HFF-Myc (cell line): ENCODE measurements around the gene JPH4.
"Not testable (repeated sequence)": the region's sequence is repeated elsewhere in the genome, so short reads cannot be mapped to it uniquely, and the experiment has no call there.

Experiments used
- DNase-seq: peaks from one replicate; pipeline ENCODE4 v3.0.0-alpha.2; 2011; ENCODE audit warnings: low read depth; ENCODE audit errors: extremely low read depth
- H3K4me3 ChIP-seq: replicated peaks from 2 replicates; pipeline ENCODE4 v1.5.1; 2011; ENCODE audit warnings: low read depth, mild to moderate bottlenecking, control low read depth, low read length
- TF ChIP-seq, protein P1 (sequence below): IDR thresholded peaks from 2 replicates; pipeline ENCODE4 v1.5.1; 2012; ENCODE audit warnings: mild to moderate bottlenecking, low read depth, low read length, control low read depth; ENCODE audit errors: missing control alignments

Gene JPH4

GRCh38 chr14:23589606-23590005 is 11.0 kb upstream of the JPH4 start:
- H3K4me3 ChIP-seq = no peak overlapping the region
- DNase-seq = no peak
- TF ChIP-seq, protein P1, sequence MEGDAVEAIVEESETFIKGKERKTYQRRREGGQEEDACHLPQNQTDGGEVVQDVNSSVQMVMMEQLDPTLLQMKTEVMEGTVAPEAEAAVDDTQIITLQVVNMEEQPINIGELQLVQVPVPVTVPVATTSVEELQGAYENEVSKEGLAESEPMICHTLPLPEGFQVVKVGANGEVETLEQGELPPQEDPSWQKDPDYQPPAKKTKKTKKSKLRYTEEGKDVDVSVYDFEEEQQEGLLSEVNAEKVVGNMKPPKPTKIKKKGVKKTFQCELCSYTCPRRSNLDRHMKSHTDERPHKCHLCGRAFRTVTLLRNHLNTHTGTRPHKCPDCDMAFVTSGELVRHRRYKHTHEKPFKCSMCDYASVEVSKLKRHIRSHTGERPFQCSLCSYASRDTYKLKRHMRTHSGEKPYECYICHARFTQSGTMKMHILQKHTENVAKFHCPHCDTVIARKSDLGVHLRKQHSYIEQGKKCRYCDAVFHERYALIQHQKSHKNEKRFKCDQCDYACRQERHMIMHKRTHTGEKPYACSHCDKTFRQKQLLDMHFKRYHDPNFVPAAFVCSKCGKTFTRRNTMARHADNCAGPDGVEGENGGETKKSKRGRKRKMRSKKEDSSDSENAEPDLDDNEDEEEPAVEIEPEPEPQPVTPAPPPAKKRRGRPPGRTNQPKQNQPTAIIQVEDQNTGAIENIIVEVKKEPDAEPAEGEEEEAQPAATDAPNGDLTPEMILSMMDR = no peak

- TF ChIP-seq, protein P1 = peak; percentile 89
- H3K4me3 ChIP-seq = no peak overlapping the region
- DNase-seq = peak; percentile 72
Measured at GRCh38 chr14:23588884-23589598, 10.5 kb upstream of the JPH4 start.

DNA sequence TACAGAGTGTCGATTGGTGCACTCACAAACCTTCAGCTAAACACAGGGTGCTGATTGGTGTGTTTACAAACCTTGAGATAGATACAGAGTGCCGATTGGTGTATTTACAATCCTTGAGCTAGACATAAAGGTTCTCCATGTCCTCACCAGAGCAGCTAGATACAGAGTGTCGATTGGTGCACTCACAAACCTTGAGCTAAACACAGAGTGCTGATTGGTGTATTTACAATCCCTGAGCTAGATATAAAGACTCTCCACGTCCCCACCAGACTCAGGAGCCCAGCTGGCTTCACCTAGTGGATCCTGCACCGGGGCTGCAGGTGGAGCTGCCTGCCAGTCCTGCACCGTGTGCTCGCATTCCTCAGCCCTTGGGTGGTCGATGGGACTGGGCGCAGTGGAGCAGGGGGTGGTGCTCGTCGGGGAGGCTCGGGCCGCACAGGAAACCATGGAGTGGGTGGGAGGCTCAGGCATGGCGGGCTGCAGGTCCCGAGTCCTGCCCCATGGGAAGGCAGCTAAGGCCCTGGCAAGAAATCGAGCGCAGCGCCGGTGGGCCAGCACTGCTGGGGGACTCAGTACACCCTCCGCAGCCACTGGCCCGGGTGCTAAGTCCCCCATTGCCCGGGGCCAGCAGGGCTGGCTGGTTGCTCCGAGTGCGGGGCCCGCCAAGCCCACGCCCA is 6.1 kb upstream of the JPH4 start:
- DNase-seq, H3K4me3 ChIP-seq: not testable (repeated sequence)

DNA sequence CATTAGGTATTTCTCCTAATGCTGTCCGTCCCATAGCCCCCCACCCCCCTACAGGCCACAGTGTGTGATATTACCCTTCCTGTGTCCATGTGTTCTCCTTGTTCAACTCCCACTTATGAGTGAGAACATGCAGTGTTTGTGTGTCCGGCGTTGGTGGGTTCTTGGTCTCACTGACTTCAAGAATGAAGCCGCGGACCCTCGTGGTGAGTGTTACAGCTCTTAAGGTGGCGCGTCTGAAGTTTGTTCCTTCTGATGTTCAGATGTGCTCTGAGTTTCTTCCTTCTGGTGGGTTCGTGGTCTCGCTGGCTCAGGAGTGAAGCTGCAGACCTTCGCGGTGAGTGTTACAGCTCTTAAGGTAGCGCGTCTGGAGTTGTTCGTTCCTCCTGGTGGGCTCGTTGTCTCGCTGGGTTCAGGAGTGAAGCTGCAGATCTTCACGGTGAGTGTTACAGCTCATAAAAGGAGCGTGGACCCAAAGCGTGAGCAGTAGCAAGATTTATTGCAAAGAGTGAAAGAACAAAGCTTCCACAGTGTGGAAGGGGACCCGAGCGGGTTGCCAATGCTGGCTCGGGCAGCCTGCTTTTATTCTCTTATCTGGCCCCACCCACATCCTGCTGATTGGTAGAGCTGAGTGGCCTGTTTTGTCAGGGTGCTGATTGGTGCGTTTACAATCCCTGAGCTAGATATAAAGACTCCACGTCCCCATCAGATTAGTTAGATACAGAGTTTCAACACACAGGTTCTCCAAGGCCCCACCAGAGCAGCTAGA is 5.4 kb upstream of the JPH4 start:
- not testable (repeated sequence) for H3K4me3 ChIP-seq, DNase-seq

DNA sequence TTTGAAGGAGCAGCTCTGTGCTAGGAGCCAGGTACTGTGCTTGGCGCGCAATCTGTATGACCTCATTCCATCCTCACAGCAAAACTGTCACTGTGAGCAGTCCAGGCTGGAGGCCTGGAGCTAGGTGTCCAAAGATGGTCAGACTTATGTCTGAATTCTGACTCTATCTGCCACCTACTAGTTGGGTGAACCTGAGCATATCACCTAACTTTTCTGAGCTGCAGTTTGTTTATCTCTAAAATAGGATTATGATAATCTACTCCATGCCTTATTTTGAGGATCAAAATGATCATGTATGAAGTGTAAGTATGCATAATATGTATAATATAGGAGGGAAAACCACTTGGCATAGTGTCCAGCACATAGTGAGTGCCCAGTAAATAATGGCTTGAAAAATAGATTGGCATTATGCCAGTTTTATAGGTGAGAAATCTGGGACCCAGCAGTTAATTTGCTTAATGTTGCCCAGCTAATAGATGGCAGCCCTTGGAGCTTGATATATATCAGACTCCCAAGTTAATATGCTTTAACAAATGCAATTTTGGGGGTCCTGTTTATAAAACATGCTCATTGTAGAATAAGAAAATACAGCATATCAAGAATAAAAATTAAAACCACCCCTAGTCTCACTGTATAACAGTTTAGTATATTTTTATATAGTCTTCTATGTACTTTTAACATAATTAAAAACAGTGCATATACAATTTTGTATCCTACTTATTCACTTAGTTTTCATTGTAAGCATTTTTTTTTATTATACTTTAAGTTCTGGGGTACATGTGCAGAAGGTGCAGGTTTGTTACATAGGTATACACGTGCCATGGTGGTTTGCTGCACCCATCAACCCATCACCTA is 4.5 kb upstream of the JPH4 start:
- H3K4me3 ChIP-seq = no peak overlapping the region
- TF ChIP-seq, protein P1 = no peak
- no peak for DNase-seq

DNA sequence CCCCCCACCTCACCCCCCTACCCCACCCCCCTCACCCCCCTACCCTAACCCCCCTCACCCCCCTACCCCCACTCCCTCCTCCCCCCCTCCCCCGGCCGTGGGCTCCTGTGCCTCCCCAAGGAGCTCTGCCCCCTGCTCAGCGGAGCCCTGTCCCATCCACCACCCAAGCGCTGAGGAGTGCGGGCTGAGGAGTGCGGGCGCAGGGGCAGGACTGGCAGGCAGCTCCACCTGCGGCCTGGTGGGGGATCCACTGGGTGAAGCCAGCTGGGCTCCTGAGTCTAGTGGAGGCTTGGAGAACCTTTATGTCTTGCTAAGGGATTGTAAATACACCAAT is 2.3 kb upstream of the JPH4 start:
- TF ChIP-seq, protein P1 = no peak
- H3K4me3 ChIP-seq = no peak overlapping the region
- no peak for DNase-seq

GRCh38 chr14:23580152-23580926 is 1.7 kb upstream of the JPH4 start:
- TF ChIP-seq, protein P1 = no peak
- no peak overlapping the region for H3K4me3 ChIP-seq
- DNase-seq = no peak
